ENCODE results near the gene SSTR3.
"Not testable (repeated sequence)": the region's sequence is repeated elsewhere in the genome, so short reads cannot be mapped to it uniquely, and the experiment has no call there.

Gene SSTR3

DNA sequence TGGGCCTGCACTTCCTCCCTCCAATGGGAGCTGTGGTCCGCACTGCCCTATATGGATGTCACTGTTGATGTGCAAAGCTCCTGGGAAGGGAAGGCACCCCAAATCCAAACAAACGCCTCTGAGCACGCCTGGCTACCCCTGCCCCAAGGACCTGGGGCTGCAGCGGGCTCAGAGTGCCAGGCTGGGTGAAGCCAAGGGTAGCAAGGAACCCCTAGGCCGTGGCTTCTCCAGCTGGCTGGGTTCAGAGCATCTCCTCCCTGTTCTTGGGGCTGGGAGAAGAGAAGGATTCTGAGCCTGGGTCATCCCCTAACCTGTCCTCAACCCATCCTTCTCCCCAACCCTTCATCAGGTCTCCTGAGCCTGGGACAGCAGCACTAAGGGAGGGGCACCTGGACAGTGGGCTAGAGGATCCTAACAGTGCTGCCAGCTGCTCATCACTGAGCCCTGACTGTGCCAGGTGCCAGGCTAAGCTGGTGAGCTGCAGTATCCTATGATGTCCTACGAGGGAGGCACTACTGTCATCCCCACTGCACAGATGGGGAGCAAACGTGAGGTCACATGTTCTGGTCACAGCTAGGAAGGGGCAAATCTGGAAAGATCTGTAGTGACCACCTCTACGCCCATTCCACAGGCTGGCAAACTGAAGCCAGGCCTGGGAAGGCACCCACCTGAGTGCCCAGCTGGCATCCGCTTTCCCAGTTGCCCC, 3.0 kb downstream of the SSTR3 start:
- DNase-seq, result no peak

DNA sequence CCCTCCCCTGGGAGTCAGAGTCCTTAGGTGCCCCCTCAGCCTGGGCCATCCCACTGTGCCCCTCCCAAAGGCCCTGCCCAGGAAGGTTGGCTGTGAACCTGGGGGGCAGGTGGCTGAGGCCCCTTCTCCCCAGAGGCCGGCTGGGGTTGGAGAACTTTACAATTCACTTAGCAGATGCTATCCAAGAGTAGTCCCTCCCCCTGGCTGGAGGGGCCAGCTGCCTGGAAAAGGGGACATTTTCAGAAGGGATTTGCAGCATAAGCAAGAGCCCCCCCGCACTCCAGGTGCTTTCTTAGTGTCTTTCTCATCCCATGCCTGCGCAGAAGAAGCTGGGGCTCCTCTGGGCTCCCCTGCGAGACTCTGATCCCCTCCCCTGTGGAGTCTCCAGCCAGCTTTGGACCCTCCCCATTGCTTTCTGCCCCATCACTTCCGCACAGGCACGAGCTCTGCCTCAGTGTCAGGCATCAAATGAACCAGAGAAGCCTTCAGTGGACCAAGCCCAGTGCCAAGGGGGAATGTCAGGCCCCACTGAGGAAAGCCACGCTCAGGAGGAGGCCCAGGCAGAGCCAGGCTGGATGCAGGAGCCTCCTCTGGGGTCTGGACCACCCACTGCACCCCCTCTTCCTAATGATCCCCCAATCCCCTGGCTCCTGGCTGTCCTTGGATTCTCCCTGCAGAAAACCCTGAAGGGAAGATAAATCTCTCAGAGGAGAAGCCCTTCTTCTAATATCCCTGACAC, 3.7 kb downstream of the SSTR3 start:
- no peak for DNase-seq

- DNase-seq, result no peak
Measured at GRCh38 chr22:37207981-37208380, 4.3 kb downstream of the SSTR3 start.

- no peak for DNase-seq
Measured at GRCh38 chr22:37206841-37207821, 5.1 kb downstream of the SSTR3 start.

DNA sequence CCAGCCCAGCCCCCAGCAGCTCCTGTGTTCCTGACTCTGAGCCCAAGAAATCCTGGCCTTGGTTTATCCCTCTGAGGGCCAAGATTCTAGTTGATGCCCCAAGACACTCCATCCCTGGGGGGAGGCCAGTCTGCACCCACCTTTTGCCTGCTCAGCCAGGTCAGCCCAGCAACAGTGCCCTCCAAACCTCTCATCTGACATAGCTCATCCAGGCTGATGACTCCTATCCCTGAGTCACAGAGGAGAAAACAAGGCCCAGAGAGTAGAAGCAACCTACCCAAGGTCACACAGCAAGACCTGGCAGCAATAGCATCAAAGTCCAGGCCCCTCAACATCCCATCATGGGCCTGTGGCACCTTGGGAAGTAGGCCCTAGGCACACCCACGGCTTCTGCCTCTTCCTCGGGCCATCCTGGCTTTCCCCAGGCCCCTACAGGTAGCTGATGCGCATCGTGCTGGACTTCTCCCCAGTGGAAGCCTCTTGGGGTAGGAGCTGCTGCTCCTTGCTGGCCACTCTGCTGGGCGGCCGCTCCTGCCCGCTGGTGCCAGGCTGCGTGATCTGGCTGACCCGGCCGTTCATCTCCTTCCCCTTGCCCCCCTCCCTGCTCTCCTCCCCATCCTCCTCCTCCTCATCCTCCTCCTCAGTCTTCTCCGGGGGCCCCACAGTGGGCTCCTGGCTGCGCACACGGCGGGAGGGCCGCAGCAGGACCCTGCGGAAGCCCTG, 6.0 kb downstream of the SSTR3 start:
- no peak for DNase-seq

- no peak for DNase-seq
Measured at GRCh38 chr22:37205046-37205445, 7.2 kb downstream of the SSTR3 start.

GRCh38 chr22:37204045-37204655, 8.1 kb downstream of the SSTR3 start:
- no peak for DNase-seq

- DNase-seq, result no peak
Measured at GRCh38 chr22:37203354-37204044, 8.8 kb downstream of the SSTR3 start.

DNA sequence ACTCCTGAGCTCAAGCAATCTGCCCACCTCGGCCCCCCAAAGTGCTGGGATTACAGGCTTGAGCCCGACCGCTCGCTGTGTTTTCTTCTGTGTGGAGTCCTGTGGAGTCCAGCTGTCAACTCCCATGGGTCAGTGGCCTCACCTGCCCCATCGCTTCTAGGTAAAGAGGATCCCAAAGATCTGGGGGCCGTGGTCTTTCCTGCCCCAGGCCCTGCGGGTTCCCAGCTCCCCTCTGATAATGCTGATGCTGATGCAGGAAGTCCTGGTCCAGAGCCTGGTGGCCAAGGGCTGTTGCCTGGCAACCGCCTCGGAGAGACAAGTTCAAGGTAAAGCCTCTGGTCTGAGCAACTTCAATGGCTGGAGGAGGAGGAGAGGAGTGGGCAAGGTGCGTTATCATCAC, 9.6 kb downstream of the SSTR3 start:
- DNase-seq, result no peak

DNA sequence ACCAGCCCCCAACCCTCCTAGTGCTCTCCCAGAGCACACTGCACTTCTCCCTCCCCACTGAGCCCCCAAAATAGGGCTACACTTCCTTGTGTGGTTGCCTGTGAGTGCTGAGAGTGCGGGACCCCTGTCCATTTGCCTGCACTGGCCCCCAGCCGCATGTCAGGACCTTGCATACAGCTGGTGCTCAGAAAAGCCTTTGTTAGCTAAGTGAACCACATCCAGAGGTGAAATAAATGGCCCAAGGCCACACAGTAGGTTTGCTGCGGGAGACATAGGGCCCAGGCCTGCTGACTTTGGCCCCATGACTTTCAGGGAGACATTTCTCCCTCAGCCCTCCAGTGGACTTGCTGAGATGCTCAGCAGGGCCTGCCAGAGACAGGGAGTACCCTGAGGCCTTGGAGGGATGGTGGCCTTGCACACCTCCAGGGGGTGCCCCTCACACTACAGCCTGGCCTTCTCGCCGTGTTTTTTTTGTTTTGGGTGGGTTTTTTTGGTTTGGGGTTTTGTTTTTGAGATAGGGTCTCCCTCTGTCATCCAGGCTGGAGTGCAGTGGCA, 10.2 kb downstream of the SSTR3 start:
- no peak for DNase-seq

DNA sequence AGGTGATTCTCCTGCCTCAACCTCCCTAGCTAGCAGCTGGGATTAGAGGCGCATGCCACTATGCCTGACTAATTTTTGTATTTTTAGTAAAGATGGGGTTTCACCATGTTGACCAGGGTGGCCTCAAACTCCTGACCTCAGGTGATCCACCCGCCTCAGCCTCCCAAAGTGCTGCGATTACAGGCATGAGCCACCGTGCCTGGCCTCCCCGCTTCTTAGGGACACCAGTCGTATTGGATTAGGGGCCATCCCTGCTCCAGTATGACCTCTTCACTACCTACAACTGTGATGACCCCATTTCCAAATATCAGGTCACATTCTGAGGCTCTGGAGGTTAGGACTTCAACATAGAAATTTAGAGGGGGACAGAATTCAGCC, 10.8 kb downstream of the SSTR3 start:
- DNase-seq, result not testable (repeated sequence)

GRCh38 chr22:37199760-37200108, 12.5 kb downstream of the SSTR3 start:
- no peak for DNase-seq

DNA sequence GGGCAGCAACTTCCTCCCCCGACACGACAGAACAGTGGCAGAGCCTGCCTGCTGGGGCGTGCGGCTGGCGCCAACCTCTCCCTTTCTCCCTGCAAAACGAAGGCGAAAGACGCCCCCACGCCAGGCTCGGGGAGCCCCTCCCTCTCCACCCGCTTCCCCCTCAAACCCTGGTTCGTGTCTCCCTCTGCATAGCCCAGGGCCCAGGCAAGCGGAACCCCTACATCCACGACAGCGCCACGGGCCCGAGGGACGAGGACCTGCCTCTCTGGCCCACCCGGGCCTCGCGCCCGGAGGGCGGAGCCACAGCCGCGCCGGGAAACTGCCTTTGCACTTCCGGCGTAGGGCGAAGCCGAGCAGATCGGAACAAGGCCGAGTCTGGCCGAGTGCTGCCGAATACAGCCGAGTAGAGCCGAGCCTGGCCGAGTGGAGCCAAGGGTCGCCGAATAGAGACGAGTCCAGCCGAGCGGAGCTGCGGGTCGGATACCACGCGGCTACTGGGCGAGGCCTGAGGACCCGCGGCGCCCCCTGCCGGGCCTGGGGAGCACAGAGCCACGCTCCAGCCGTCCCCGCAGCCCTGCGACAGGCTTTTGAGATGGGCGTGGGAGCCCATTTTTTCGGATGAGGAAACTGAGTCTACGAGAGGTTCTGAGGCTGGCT, 13.0 kb downstream of the SSTR3 start:
- DNase-seq, result peak; percentile 99

DNA sequence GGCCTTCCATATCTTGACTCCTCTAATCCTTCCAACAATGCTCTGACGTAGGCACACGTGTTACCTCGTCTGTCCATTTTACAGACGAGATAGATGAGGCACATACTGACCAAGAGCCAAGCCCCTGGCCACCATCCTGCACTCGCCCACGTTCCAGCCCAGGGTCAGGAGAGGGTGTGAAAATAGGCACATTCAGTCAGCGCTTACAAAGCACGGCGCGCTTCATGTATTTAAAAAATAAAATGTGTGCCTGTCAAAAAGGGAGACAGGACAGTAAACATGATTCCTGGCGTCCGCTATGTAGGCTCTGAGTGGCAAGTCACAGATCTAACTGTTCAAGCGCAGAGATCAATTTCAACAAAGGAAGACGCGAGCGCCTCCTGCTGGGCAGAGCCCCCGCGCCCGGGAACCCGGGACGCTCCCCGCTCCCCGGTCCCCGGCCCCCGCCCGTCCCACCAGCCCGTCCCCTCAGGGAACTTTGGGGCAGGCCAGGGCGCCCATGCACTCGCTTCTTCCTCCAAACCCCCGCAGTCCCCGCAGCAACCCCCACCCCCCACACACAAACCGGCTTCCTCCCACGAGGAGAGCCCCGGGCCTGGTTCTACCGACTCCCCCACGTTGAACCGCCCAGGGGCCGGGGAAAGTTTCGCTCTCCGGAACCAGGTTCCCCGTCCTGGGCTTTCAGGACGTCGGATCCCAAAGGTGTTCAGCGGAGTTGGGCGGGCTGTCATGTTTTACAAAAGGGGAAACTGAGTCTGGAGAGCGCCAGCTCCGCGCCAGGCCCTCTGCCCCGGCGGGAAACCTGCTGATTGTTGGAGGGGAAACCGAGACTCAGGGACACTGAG, 13.8 kb downstream of the SSTR3 start:
- peak; percentile 96 for DNase-seq

- DNase-seq, result no peak
Measured at GRCh38 chr22:37197451-37198257, 14.6 kb downstream of the SSTR3 start.

DNA sequence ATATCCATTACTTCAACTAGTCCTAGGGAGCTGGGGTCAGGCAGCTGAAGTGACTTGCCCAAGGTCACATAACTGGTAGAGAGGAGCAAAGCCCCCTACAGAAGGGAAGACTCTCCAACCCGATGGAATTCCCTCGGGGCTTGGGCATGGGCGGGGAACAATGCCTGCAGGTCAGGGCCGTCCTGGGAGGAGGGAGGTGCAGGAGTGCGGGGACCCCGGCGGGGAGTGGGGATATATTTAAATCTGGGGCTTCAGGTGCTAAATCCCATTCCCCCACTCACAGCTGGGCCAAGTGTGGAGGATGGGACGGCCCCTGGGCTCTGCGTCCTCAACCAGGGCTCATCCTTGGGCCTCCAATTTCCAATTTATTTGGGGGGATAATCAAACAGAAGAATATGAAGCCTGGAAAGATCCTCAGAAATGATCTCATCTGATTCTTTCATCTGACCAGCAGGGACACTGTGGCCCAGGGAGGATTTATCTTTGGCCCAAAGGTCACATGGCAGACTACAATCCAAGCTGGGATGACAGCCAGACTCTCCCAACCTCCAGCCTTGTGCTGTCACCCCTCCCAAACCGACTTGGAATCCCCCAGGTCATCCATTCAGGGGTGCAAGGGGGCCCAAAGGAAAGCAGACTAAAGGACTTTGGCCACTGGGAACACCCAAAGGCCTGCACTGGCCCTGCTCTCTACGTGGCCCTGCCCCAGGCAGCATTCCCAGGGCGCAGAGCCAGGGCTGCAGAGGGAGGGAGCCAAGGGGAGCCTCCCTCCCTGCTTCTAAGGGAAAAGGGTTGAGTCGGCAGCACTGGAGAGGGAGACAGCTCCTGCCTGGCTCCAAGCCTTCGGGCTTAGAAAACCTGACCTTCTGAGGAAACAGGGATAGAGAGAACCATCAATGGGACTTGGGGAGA, 15.5 kb downstream of the SSTR3 start:
- DNase-seq, result no peak

DNA sequence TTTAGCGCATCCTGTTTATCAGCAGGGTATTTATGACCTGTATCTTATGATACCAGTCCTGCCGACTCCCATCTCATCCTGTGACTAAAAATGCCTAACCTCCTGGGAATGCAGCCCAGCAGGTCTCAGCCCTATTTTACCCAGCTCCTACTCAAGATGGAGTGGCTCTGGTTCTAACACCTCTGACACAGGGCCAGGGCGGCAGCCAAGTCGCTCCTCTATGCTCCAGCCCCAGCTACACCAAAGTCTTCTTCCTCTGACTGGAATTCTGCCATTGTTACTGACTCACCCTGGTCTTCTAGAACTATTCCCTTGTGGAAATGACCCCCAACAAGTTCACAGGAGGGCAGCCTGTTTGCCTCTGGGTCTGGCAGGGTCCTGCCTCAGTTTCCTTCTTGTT, 16.4 kb downstream of the SSTR3 start:
- DNase-seq, result no peak

DNA sequence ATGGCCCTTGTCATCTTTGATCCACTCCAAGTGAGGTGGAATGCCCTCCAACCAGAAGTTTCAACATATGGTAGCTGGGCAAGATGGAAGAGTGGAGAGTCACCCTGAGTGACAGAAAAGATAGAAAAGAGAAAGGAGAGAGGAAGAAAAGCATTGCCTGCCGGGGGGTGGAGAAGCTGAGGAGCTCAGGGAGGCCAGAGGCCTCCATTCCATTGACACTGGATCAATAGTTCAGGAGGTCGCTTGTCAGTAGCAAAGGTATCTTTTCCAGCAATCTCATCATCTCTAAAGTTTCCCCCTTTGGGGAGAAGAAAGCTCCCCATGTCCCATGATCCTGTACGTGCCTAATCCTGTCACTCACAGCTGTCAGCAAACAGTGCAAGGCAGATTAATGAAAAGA, 17.5 kb downstream of the SSTR3 start:
- no peak for DNase-seq
